A549 (cell line): ENCODE results near the gene DDX21.
"Not testable (repeated sequence)": the region's sequence is repeated elsewhere in the genome, so short reads cannot be mapped to it uniquely, and the experiment has no call there.

Experiments
- CTCF ChIP-seq: fragments of >200 bp; sonication (Bioruptor Twin); formaldehyde crosslinking; IDR thresholded peaks from 3 replicates; pipeline ENCODE4 v1.5.1; 2016
- EP300 ChIP-seq, 2 experiments: fragments of >200 bp; sonication (Bioruptor Twin); formaldehyde crosslinking; IDR thresholded peaks; 2 replicates in 1 of 2; 3 replicates in 1 of 2; pipeline ENCODE4 v1.6.1; 2016 to 2017
- MAFK ChIP-seq: fragments of 450-650 bp; IDR thresholded peaks from 2 replicates; pipeline ENCODE4 v1.6.1; 2014; ENCODE audit not compliant: partially characterized antibody
- RCOR1 ChIP-seq: fragments of 150-350 bp; IDR thresholded peaks from 2 replicates; pipeline ENCODE4 v1.6.1; 2014; ENCODE audit warnings: antibody characterized with exemption, low read length, low read depth
- REST ChIP-seq: fragments of 200-600 bp; sonication (generic); IDR thresholded peaks from 2 replicates; pipeline ENCODE4 v1.6.1; 2016; ENCODE audit warnings: antibody characterized with exemption, mild to moderate bottlenecking, moderate library complexity
- RFX5 ChIP-seq: fragments of 450-650 bp; IDR thresholded peaks from 2 replicates; pipeline ENCODE4 v1.7.1; 2014; ENCODE audit warnings: antibody characterized with exemption, mild to moderate bottlenecking, moderate library complexity

- not testable (repeated sequence) for TF ChIP-seq RCOR1; CTCF; REST; EP300 (IDR thresholded peaks at IDR 0.05); RFX5; MAFK
Measured at GRCh38 chr10:68979738-68980137, 23.8 kb downstream of the DDX21 start.
